ENCODE results near the gene ZDHHC7.
A peak's percentile ranks its signal among the peaks of the same experiment; 100 is the strongest.
"Not testable (repeated sequence)": the region's sequence is repeated elsewhere in the genome, so short reads cannot be mapped to it uniquely, and the experiment has no call there.

ZDHHC7 gene

GRCh38 chr16:85042167-85042526, 30.8 kb upstream of the ZDHHC7 start:
- DNase-seq, result no peak

- DNase-seq, result no peak
These were observed 30.2 kb upstream of the ZDHHC7 start for GRCh38 chr16:85041219-85042166.

- no peak for DNase-seq
These were observed 29.4 kb upstream of the ZDHHC7 start for GRCh38 chr16:85040685-85041084.

- DNase-seq, result no peak
These were observed 26.4 kb upstream of the ZDHHC7 start for GRCh38 chr16:85037721-85038120.

- DNase-seq, result peak; percentile 16 to 21
These were observed 25.7 kb upstream of the ZDHHC7 start for GRCh38 chr16:85037050-85037410.

DNA sequence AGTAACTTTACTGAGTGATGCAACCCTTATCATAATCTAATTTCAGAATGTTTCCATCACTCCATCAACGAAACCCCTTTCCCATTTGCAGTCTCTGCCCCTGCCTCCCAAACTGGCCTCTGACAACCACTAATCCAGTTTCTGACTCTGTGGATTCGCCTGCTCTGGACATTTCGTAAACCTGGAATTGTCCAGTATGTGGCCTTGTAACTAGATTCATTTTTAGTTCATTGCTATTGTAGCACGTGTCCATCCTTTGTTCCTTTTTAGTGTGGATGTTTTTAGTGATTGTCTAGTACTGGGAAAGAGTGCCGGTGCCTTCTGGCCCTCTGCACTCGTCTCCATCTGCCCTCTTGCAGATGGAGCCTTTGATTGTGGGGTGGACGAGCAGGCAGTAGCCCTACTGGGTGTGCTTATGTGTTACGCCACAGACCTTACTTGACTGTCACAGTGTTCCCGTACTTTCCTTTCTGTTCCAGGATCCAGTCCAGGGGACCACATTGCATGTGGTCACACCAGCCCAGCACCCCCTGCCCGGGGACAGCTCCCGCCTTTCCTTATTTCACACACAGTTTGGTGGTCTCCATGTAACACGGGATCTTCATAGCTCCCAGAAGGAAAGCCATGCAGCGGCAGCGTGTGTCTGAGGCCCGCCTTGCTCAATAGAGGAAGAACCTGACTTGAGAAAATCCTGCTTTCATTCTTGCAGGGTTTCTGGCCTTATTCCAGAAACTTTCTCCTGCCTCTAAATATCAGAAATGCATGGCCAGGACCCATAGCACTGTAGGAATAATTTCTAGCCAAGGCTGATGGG, 25.1 kb upstream of the ZDHHC7 start:
- no peak for DNase-seq

GRCh38 chr16:85034591-85035433, 23.5 kb upstream of the ZDHHC7 start:
- no peak for DNase-seq

DNA sequence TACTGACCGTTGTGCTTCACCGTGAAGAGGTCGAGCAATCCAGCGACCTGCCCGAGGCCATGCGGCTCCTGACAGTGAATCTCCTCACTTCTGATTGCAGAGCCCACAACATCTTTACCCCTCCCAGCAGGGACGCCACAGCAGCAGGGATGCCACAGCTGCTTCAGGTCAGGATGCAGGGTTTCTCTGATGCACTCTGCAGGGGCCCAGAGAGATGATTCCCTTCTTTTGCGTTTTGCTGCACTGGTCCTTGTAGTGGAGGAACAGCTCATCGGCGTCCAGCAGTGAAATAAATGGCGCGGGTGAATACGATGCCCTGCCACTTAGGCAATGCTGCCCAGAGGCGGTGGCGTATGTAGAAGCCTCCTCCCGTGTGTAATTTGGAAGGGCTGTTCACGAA, 21.8 kb upstream of the ZDHHC7 start:
- no peak for DNase-seq

DNA sequence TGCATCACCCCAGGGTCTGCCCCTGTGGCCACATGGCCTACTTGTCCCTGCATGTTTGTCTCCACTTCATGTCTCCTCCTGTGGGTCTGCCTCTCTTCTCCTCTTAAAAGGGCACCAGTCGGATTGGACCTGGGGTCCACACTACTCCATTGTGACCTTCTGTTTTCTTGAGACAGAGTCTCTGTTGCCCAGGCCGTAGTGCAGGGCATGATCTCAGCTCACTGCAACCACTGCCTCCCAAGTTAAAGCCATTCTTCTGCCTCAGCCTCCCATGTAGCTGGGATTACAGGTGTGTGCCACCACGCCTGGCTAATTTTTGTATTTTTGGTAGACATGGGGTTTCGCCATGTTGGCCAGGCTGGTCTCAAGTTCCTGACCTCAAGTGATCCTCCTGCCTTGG, 20.9 kb upstream of the ZDHHC7 start:
- not testable (repeated sequence) for DNase-seq

GRCh38 chr16:85031451-85031850, 20.1 kb upstream of the ZDHHC7 start:
- no peak for DNase-seq

DNA sequence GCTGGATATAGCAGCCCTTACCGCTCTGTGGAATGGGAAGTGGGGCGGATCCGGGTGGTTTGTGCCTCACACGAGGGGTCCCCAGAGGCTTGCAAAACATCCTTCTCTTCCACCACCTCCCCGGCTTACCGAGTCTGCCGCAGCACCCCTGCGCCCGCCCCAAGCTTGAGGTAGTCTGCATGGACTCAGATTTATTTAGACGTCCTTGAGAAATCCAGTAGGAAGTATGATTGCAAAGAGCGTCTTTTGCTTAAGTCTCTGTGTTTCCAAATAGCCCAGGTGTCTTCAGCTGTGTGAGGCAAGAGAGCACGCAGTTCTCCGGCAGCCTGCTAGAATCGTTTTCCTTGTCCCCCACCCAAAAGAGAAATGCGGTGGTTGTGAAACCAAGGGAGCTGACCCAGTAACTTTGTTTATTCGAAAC, 18.7 kb upstream of the ZDHHC7 start:
- DNase-seq, result no peak

DNA sequence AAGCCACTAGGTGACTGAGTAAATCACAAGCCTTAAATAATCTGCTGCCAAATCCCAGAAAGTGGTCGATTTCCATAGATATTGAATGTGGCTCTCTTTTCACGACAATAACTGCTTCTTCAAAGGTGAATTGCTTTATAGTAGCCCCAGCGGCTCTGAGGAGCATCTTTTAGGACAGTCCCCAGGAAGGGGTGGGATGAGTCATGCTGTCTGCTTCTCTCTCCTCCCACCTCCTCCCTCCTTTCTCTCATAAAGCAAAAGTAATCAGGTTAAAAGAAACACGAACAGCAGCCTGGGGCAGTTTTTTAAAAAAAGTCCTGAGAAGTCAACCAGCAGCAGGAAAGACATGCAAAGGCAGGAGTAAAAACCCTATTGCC, 18.1 kb upstream of the ZDHHC7 start:
- DNase-seq, result peak; percentile 59 to 68

- DNase-seq, result peak; percentile 74 to 79
These were observed 17.5 kb upstream of the ZDHHC7 start for GRCh38 chr16:85028685-85029407.

- peak; percentile 30 to 34 for DNase-seq
These were observed 16.8 kb upstream of the ZDHHC7 start for GRCh38 chr16:85027958-85028684.

DNA sequence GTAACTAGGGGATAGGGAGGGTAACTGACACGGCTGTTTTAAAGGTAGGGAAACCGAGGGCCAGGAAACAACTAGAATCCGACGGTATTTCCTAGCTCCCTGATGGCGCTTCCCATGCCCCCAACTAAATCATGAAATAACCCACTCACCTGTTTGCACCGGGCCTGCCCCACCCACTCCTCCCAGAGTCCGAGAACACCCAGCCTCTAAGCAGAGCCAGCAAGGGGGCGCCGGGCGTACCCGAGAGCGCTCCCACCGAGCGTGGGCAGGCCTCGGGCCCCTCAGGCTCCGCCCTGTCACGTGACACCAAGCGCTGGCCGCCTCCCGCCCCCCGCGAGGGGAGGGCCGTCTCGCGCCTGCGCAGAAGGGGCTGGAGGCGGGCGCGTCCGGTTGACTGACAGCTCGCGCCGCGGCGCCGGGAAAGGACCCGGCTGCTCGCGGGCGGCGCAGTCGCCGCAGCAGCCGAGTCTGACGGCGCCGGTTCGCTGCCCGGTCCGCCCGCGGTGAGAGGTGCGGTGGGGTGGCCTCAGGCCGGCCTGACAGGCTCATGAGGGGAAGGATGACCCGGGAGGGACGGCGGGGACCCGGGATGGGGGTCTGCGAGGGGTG, 16.1 kb upstream of the ZDHHC7 start, which contains the start of gene KIAA0513:
TSS of gene KIAA0513 (plus strand) at position 447 of the 609 bp plus-strand sequence. CDS start 39,277 bp downstream, outside the sequence.
- peak; percentile 95 to 96 for DNase-seq

GRCh38 chr16:85026703-85027102, 15.4 kb upstream of the ZDHHC7 start:
- no peak for DNase-seq

- DNase-seq, result no peak
These were observed 14.7 kb upstream of the ZDHHC7 start for GRCh38 chr16:85025781-85026653.

GRCh38 chr16:85019659-85020245, 8.4 kb upstream of the ZDHHC7 start:
- DNase-seq, result no peak

GRCh38 chr16:85018529-85019236, 7.3 kb upstream of the ZDHHC7 start:
- no peak for DNase-seq
